ENCODE data around the gene NTSR1. TPM values are rescaled to one million over a fixed set of nuclear protein-coding genes. Genes with fewer than 3 reads are reported as not detected.

NTSR1 gene
- total and polyA plus RNA-seq, 2 of the 13 experiments (the other 11 are each of a cell fraction or from before 2014, with no cell fraction given): 0.09 to 0.12 TPM

- TF ChIP-seq MTERF4 (CRISPR knock-in tag; IDR thresholded peaks at IDR 0.05): peak; percentile 52; the same call in 1 of the 2 replicates
- peak; percentile 62 for TF ChIP-seq SOX5 (CRISPR knock-in tag; IDR thresholded peaks at IDR 0.05; ENCODE audit: borderline replicate concordance)
- peak; percentile 65; the same call in 1 of the 2 replicates for TF ChIP-seq ZNF792 (CRISPR knock-in tag; IDR thresholded peaks at IDR 0.05)
- no peak for TF ChIP-seq SMARCE1 (IDR thresholded peaks at IDR 0.05; ENCODE audit: borderline replicate concordance)
- no peak for TF ChIP-seq TERF1 (CRISPR knock-in tag; IDR thresholded peaks at IDR 0.05)
- no peak for TF ChIP-seq ZNF7 (CRISPR knock-in tag; IDR thresholded peaks at IDR 0.05)
- TF ChIP-seq RXRA (CRISPR knock-in tag; IDR thresholded peaks at IDR 0.05): peak; percentile 70
- no peak for TF ChIP-seq ZNF674 (CRISPR knock-in tag; IDR thresholded peaks at IDR 0.05; ENCODE audit: low read depth)
- no peak for TF ChIP-seq NR2C2 (CRISPR knock-in tag; IDR thresholded peaks at IDR 0.05; ENCODE audit: borderline replicate concordance)
- no peak for TF ChIP-seq SAFB2 (CRISPR knock-in tag; IDR thresholded peaks at IDR 0.05; ENCODE audit: borderline replicate concordance, low read depth)
- no peak for TF ChIP-seq GFI1 (CRISPR knock-in tag; IDR thresholded peaks at IDR 0.05; ENCODE audit: borderline replicate concordance)
- TF ChIP-seq ZNF30 (CRISPR knock-in tag; IDR thresholded peaks at IDR 0.05): no peak
- no peak for TF ChIP-seq HNRNPK (IDR thresholded peaks at IDR 0.05; ENCODE audit: low read depth, low read length, poor library complexity, severe bottlenecking)
- no peak for TF ChIP-seq JDP2 (CRISPR knock-in tag; IDR thresholded peaks at IDR 0.05; ENCODE audit: borderline replicate concordance)
- peak; percentile 91 for TF ChIP-seq ZNF331 (CRISPR knock-in tag; IDR thresholded peaks at IDR 0.05)
- no peak for TF ChIP-seq SMYD3 (CRISPR knock-in tag; IDR thresholded peaks at IDR 0.05)
- no peak for TF ChIP-seq ZNF775 (CRISPR knock-in tag; IDR thresholded peaks at IDR 0.05; ENCODE audit: borderline replicate concordance)
- TF ChIP-seq AKAP8 (CRISPR knock-in tag; IDR thresholded peaks at IDR 0.05): no peak
- TF ChIP-seq GATA4 (IDR thresholded peaks at IDR 0.05; ENCODE audit: borderline replicate concordance, low read depth): 0 out of 2 replicates have a peak, but pooled peaks have one; percentile 21
- peak; percentile 45; the same call in 1 of the 2 replicates for TF ChIP-seq KDM5B (CRISPR knock-in tag; IDR thresholded peaks at IDR 0.05; ENCODE audit: borderline replicate concordance)
- TF ChIP-seq SMC3 (IDR thresholded peaks at IDR 0.05; ENCODE audit: low read length): peak; percentile 98
- TF ChIP-seq ZNF788 (CRISPR knock-in tag; IDR thresholded peaks at IDR 0.05; ENCODE audit: borderline replicate concordance): peak; percentile 84; the same call in 1 of the 2 replicates
- TF ChIP-seq POGK (CRISPR knock-in tag; conservative IDR thresholded peaks at IDR 0.05): 0 out of 2 replicates have a peak, but pooled peaks have one; percentile 43
- peak; percentile 52; the same call in 1 of the 2 replicates for TF ChIP-seq TSC22D2 (CRISPR knock-in tag; IDR thresholded peaks at IDR 0.05; ENCODE audit: borderline replicate concordance)
- no peak; the same call in 1 of the 2 replicates for TF ChIP-seq ZNF605 (CRISPR knock-in tag; IDR thresholded peaks at IDR 0.05)
- peak; percentile 98 for TF ChIP-seq ZNF136 (CRISPR knock-in tag; IDR thresholded peaks at IDR 0.05; ENCODE audit: low read depth)
Measured at GRCh38 chr20:62791301-62792181, 82.9 kb downstream of the NTSR1 start (continued).
